Cardiac muscle cell (in vitro differentiated cells and primary cell): ENCODE measurements around the gene RAD51C. TPM values are rescaled to one million over a fixed set of nuclear protein-coding genes. Genes with fewer than 3 reads are reported as not detected.
"Not testable (repeated sequence)": the region's sequence is repeated elsewhere in the genome, so short reads cannot be mapped to it uniquely, and the experiment has no call there.

Experiments
- DNase-seq, 2 donors: peaks; one replicate each; pipeline versions ENCODE4 v3.0.0 to v3.0.0-alpha.2; 2010 to 2017; ENCODE audit warnings: low read depth in 1 of 2, low spot score in 1 of 2
- H3K27ac ChIP-seq: fragments of 200-600 bp; sonication (generic); 2 replicates; pipeline ENCODE4 v1.5.1; 2016
- H3K27me3 ChIP-seq: fragments of 200-600 bp; sonication (generic); 2 replicates; pipeline ENCODE4 v1.6.0; 2016; ENCODE audit warnings: control low read depth
- H3K36me3 ChIP-seq: fragments of 200-600 bp; sonication (generic); 2 replicates; pipeline ENCODE4 v1.5.1; 2016; ENCODE audit warnings: control low read depth
- H3K4me1 ChIP-seq: fragments of 200-600 bp; sonication (generic); 2 replicates; pipeline ENCODE4 v1.8.1; 2017; ENCODE audit warnings: low read depth, mild to moderate bottlenecking, mixed run types
- H3K4me3 ChIP-seq: fragments of 200-600 bp; sonication (generic); 2 replicates; pipeline ENCODE4 v1.5.1; 2016; ENCODE audit warnings: mild to moderate bottlenecking
- H3K9me3 ChIP-seq: fragments of 200-600 bp; sonication (generic); 2 replicates; pipeline ENCODE4 v1.5.1; 2017; ENCODE audit warnings: low read depth, mild to moderate bottlenecking, control low read depth
- CTCF ChIP-seq: IDR thresholded peaks from 2 replicates; pipeline ENCODE4 v1.5.1; 2012; ENCODE audit warnings: low read depth, mild to moderate bottlenecking, low read length
- polyA plus RNA-seq: library from polyadenylated mRNA; unstranded; fragments of >200 nt; fragmentation: Nextera tagmentation; extraction: Ambion mirVana; gene quantifications from 2 replicates; pipeline ENCODE4 v1.2.1, GENCODE V29; 2016
- total RNA-seq: library from RNA; depleted of rRNA; stranded (reverse); fragments of >200 nt; gene quantifications from 2 replicates; pipeline ENCODE4 v1.2.3, GENCODE V29; 2016

Gene RAD51C
- total and polyA plus RNA-seq, 2 experiments from 2014 or later, result 10.9 to 21.8 TPM

- Histone ChIP-seq H3K27ac (peak overlapping the region; percentile 35), H3K4me1 (no peaks in the 10 kb centered on the region), H3K4me3 (no peak overlapping the region), H3K27me3 (no peaks in the 10 kb centered on the region), H3K9me3 (no peaks in the 10 kb centered on the region), H3K36me3 (no peaks in the 10 kb centered on the region)
- no peak for TF ChIP-seq CTCF
- peak in 1 of 2 donors; percentile 90 for DNase-seq
Measured at GRCh38 chr17:58679263-58680037, 13.0 kb upstream of the RAD51C start.

GRCh38 chr17:58680038-58680369 is 12.4 kb upstream of the RAD51C start:
- Histone ChIP-seq H3K4me3 (no peak overlapping the region), H3K27ac (no peak overlapping the region), H3K27me3 (no peaks in the 10 kb centered on the region), H3K4me1 (no peaks in the 10 kb centered on the region), H3K9me3 (no peaks in the 10 kb centered on the region), H3K36me3 (no peaks in the 10 kb centered on the region)
- TF ChIP-seq CTCF, result no peak
- DNase-seq, result no peak

- no peak overlapping the region for H3K27ac ChIP-seq
- no peaks in the 10 kb centered on the region for H3K9me3 ChIP-seq
- H3K27me3 ChIP-seq, result no peaks in the 10 kb centered on the region
- no peaks in the 10 kb centered on the region for H3K36me3 ChIP-seq
- TF ChIP-seq CTCF, result no peak
- DNase-seq, result no peak
- H3K4me3 ChIP-seq, result no peak overlapping the region
- H3K4me1 ChIP-seq, result no peaks in the 10 kb centered on the region
Measured at GRCh38 chr17:58684003-58684402, 8.4 kb upstream of the RAD51C start.

- not testable (repeated sequence) for H3K4me1 ChIP-seq, H3K4me3 ChIP-seq, DNase-seq, H3K27me3 ChIP-seq, H3K36me3 ChIP-seq, H3K9me3 ChIP-seq, H3K27ac ChIP-seq
Measured at GRCh38 chr17:58684462-58684861, 7.9 kb upstream of the RAD51C start.

GRCh38 chr17:58686980-58687379 is 5.4 kb upstream of the RAD51C start:
- no peak for DNase-seq
- Histone ChIP-seq H3K4me3 (no peak overlapping the region), H3K9me3 (no peaks in the 10 kb centered on the region), H3K36me3 (no peaks in the 10 kb centered on the region), H3K27ac (no peak overlapping the region), H3K27me3 (no peaks in the 10 kb centered on the region), H3K4me1 (no peaks in the 10 kb centered on the region)
- TF ChIP-seq CTCF, result no peak

- no peak for TF ChIP-seq CTCF
- no peaks in the 10 kb centered on the region for H3K9me3 ChIP-seq
- H3K27ac ChIP-seq, result no peak overlapping the region
- DNase-seq, result no peak
- H3K4me3 ChIP-seq, result no peak overlapping the region
- no peaks in the 10 kb centered on the region for H3K4me1 ChIP-seq
- H3K27me3 ChIP-seq, result no peaks in the 10 kb centered on the region
- no peaks in the 10 kb centered on the region for H3K36me3 ChIP-seq
Measured at GRCh38 chr17:58688521-58688920, 3.9 kb upstream of the RAD51C start.

- H3K27me3 ChIP-seq, DNase-seq, H3K36me3 ChIP-seq, H3K4me1 ChIP-seq, H3K9me3 ChIP-seq, H3K27ac ChIP-seq, H3K4me3 ChIP-seq: not testable (repeated sequence)
Measured at GRCh38 chr17:58690033-58690432, 2.4 kb upstream of the RAD51C start.
